HG03442 (cell line): ENCODE data around the gene MGLL.

Experiments
- ATAC-seq: cut with Tn5 transposase; IDR thresholded peaks from one replicate; pipeline ENCODE4 v1.9.1; 2021; ENCODE audit warnings: mild to moderate bottlenecking, moderate library complexity; ENCODE audit not compliant: unreplicated experiment

MGLL gene

GRCh38 chr3:127790882-127791183 is 31.5 kb downstream of the MGLL start:
- ATAC-seq: peak; percentile 17

- ATAC-seq: no peak
These were observed 32.1 kb downstream of the MGLL start for GRCh38 chr3:127789990-127790881.

GRCh38 chr3:127789051-127789450 is 33.3 kb downstream of the MGLL start:
- ATAC-seq: no peak

GRCh38 chr3:127788451-127788909 is 33.8 kb downstream of the MGLL start:
- no peak for ATAC-seq

GRCh38 chr3:127787571-127788365 is 34.5 kb downstream of the MGLL start:
- no peak for ATAC-seq

GRCh38 chr3:127787071-127787490 is 35.2 kb downstream of the MGLL start:
- no peak for ATAC-seq

- no peak for ATAC-seq
These were observed 35.8 kb downstream of the MGLL start for GRCh38 chr3:127786353-127787070.

GRCh38 chr3:127785711-127786265 is 36.5 kb downstream of the MGLL start:
- ATAC-seq: no peak

GRCh38 chr3:127784865-127785710 is 37.2 kb downstream of the MGLL start:
- ATAC-seq: no peak

- ATAC-seq: no peak
These were observed 38.0 kb downstream of the MGLL start for GRCh38 chr3:127784283-127784682.

GRCh38 chr3:127783642-127784160 is 38.6 kb downstream of the MGLL start:
- no peak for ATAC-seq

- no peak for ATAC-seq
These were observed 39.1 kb downstream of the MGLL start for GRCh38 chr3:127783166-127783565.

- ATAC-seq: no peak
These were observed 40.8 kb downstream of the MGLL start for GRCh38 chr3:127781411-127782001.

- no peak for ATAC-seq
These were observed 41.5 kb downstream of the MGLL start for GRCh38 chr3:127780536-127781400.

- ATAC-seq: no peak
These were observed 42.6 kb downstream of the MGLL start for GRCh38 chr3:127779747-127780146.

GRCh38 chr3:127777921-127778656 is 44.2 kb downstream of the MGLL start:
- no peak for ATAC-seq

GRCh38 chr3:127777332-127777731 is 45.0 kb downstream of the MGLL start:
- no peak for ATAC-seq

- ATAC-seq: no peak
These were observed 46.0 kb downstream of the MGLL start for GRCh38 chr3:127776347-127776746.
